Measurements from ENCODE around the gene PLAC9. TPM values are rescaled to one million over a fixed set of nuclear protein-coding genes. Genes with fewer than 3 reads are reported as not detected.

PLAC9 gene
- total RNA-seq, 1 experiment from 2014 or later = not detected

DNA sequence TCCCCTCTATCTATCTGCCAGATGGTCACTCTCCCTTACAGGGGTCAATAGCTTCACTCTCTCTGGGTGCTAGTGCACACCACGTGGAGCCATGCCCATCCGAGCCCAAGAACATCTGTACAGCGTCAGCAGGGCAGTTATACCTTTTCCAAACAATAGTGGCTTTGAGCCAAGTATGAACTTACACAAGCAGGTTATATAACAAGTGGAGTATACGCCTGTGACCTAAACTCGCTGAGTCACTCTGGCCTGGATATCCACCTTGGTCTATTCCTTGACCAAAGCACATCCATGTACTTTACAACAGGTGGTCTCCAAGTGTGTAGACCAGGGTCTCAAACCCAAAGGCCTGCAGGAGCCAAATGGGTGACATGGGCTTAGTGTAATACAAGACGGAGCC is 20.3 kb downstream of the PLAC9 start:
- DNase-seq = no peak
- Mint-ChIP-seq H3K4me3 (ENCODE audit: low read depth, unreplicated experiment) (no peak overlapping the region), H3K27me3 (ENCODE audit: unreplicated experiment) (no peaks in the 10 kb centered on the region), H3K36me3 (ENCODE audit: insufficient read depth, unreplicated experiment) (peaks cover 100% of the 10 kb centered on the region), H3K9me3 (ENCODE audit: low read depth, unreplicated experiment) (peaks cover 4% of the 10 kb centered on the region), H3K27ac (ENCODE audit: unreplicated experiment) (peak overlapping the region; percentile 74), H3K4me1 (ENCODE audit: low read depth, unreplicated experiment) (peaks cover 52% of the 10 kb centered on the region)
- TF ChIP-seq, protein P1, sequence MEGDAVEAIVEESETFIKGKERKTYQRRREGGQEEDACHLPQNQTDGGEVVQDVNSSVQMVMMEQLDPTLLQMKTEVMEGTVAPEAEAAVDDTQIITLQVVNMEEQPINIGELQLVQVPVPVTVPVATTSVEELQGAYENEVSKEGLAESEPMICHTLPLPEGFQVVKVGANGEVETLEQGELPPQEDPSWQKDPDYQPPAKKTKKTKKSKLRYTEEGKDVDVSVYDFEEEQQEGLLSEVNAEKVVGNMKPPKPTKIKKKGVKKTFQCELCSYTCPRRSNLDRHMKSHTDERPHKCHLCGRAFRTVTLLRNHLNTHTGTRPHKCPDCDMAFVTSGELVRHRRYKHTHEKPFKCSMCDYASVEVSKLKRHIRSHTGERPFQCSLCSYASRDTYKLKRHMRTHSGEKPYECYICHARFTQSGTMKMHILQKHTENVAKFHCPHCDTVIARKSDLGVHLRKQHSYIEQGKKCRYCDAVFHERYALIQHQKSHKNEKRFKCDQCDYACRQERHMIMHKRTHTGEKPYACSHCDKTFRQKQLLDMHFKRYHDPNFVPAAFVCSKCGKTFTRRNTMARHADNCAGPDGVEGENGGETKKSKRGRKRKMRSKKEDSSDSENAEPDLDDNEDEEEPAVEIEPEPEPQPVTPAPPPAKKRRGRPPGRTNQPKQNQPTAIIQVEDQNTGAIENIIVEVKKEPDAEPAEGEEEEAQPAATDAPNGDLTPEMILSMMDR (IDR thresholded peaks at IDR 0.05; ENCODE audit: unreplicated experiment) = no peak
- CTCF ChIA-PET = no interaction called here
- BruUV-seq (replicated peaks) = no TSS peak
- intact Hi-C loops (cut with micrococcal nuclease; ENCODE audit: unreplicated experiment) = no loop called here

DNA sequence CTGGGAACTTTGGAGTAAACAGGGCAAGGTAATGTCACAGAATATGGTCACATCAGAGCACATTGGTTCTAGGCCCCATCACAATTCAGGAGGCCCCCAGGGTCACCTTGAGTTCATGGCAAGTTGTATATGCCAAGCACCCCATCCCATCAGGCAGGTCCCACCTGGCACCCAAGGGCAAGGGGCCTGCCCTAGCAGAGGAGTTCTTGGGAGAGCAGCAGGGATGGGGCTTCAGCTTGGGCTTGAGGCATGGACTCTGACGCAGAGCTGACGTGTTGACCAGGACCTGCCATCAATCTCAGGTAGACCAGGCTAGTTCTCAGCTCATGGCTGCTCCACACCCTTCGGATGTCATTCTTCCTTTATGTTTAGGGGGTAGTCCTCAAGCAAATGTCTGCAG is 20.9 kb downstream of the PLAC9 start:
- H3K27me3 Mint-ChIP-seq (ENCODE audit: unreplicated experiment) = no peaks in the 10 kb centered on the region
- H3K36me3 Mint-ChIP-seq (ENCODE audit: insufficient read depth, unreplicated experiment) = peaks cover 100% of the 10 kb centered on the region
- peak overlapping the region; percentile 74 for H3K27ac Mint-ChIP-seq (ENCODE audit: unreplicated experiment)
- TF ChIP-seq, protein P1 (IDR thresholded peaks at IDR 0.05; ENCODE audit: unreplicated experiment) = no peak
- H3K4me3 Mint-ChIP-seq (ENCODE audit: low read depth, unreplicated experiment) = no peak overlapping the region
- no TSS peak for BruUV-seq (replicated peaks)
- H3K9me3 Mint-ChIP-seq (ENCODE audit: low read depth, unreplicated experiment) = peaks cover 4% of the 10 kb centered on the region
- no peak for DNase-seq
- H3K4me1 Mint-ChIP-seq (ENCODE audit: low read depth, unreplicated experiment) = peaks cover 59% of the 10 kb centered on the region
- CTCF ChIA-PET = no interaction called here
- intact Hi-C loops (cut with micrococcal nuclease; ENCODE audit: unreplicated experiment) = no loop called here

DNA sequence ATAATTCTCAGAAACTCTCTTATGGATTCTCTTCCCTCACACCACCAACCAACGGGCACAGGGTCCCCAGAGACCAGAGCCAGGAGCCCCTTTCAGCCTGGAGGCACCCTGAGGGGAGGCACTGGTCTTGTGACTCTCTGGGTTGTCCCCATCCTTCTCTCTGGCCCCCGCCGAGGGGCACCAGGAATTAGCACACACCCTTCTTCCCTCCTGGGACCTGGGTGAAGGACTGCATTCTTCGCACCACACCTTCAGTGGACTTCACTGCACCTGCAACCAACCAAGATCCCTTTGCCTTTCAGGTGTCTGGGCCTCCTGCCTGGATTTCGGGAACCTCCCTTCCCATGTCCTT is 22.1 kb downstream of the PLAC9 start:
- peaks cover 100% of the 10 kb centered on the region for H3K36me3 Mint-ChIP-seq (ENCODE audit: insufficient read depth, unreplicated experiment)
- H3K9me3 Mint-ChIP-seq (ENCODE audit: low read depth, unreplicated experiment) = peaks cover under 1% of the 10 kb centered on the region
- DNase-seq = no peak
- TF ChIP-seq, protein P1 (IDR thresholded peaks at IDR 0.05; ENCODE audit: unreplicated experiment) = no peak
- intact Hi-C loops (cut with micrococcal nuclease; ENCODE audit: unreplicated experiment) = no loop called here
- no TSS peak for BruUV-seq (replicated peaks)
- no peak overlapping the region for H3K4me3 Mint-ChIP-seq (ENCODE audit: low read depth, unreplicated experiment)
- H3K27ac Mint-ChIP-seq (ENCODE audit: unreplicated experiment) = peak overlapping the region; percentile 74
- H3K4me1 Mint-ChIP-seq (ENCODE audit: low read depth, unreplicated experiment) = peaks cover 64% of the 10 kb centered on the region
- CTCF ChIA-PET = no interaction called here
- no peaks in the 10 kb centered on the region for H3K27me3 Mint-ChIP-seq (ENCODE audit: unreplicated experiment)

DNA sequence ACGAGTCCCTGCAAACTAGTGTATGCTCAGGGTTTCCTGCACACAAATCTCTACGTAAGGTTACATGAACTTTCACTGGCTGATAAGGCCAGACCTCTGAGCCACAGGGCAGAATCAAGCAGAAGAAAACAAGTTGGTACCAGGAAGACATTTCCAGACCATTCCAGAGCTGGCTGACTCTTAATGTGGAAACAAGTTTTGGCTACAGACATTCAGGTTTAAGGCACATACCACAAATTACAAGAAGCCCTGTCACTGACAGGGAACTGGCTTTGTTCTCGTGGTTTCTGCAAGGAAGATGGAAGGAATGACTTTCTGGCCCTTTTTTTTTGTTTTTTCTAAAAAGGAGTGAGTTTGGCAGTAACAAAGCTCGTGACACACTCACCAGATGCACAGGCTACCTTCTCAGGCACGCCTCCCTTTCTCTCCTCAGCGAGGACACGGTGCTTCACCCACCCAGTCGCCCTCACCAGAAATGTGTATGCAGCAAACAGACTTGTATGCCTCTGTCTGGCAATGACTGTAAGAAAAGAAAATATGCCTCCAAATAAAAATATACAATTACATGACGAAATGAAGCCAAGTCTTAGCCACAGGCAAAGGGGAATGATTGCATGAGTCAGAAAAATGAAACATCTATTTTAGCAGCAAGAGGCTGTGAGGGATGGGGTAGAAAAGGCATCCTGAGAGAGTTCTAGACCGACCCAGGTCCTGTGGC is 22.6 kb downstream of the PLAC9 start:
- Mint-ChIP-seq H3K27ac (ENCODE audit: unreplicated experiment) (peak overlapping the region; percentile 86), H3K4me3 (ENCODE audit: low read depth, unreplicated experiment) (no peak overlapping the region), H3K9me3 (ENCODE audit: low read depth, unreplicated experiment) (no peaks in the 10 kb centered on the region), H3K4me1 (ENCODE audit: low read depth, unreplicated experiment) (peaks cover 67% of the 10 kb centered on the region), H3K36me3 (ENCODE audit: insufficient read depth, unreplicated experiment) (peaks cover 100% of the 10 kb centered on the region), H3K27me3 (ENCODE audit: unreplicated experiment) (no peaks in the 10 kb centered on the region)
- no TSS peak for BruUV-seq (replicated peaks)
- intact Hi-C loops (cut with micrococcal nuclease; ENCODE audit: unreplicated experiment) = no loop called here
- CTCF ChIA-PET = no interaction called here
- DNase-seq = no peak
- TF ChIP-seq, protein P1 (IDR thresholded peaks at IDR 0.05; ENCODE audit: unreplicated experiment) = no peak

Data from Calu3 (cell line).